GM21825 (cell line): ENCODE results near the gene RER1.
"Not testable (repeated sequence)": the region's sequence is repeated elsewhere in the genome, so short reads cannot be mapped to it uniquely, and the experiment has no call there.

Source experiments
- ATAC-seq: cut with Tn5 transposase; IDR thresholded peaks from one replicate; pipeline ENCODE4 v1.9.1; 2021; ENCODE audit warnings: mild to moderate bottlenecking, moderate library complexity; ENCODE audit not compliant: unreplicated experiment

RER1 gene

GRCh38 chr1:2440346-2440745 lies 48.7 kb downstream of the RER1 start:
- not testable (repeated sequence) for ATAC-seq

GRCh38 chr1:2441746-2442145 lies 50.1 kb downstream of the RER1 start:
- no peak for ATAC-seq

GRCh38 chr1:2442661-2443060 lies 51.0 kb downstream of the RER1 start:
- ATAC-seq = no peak

- no peak for ATAC-seq
Observed at GRCh38 chr1:2443277-2444137, 51.9 kb downstream of the RER1 start.

GRCh38 chr1:2444138-2444591 lies 52.5 kb downstream of the RER1 start:
- ATAC-seq = no peak

GRCh38 chr1:2445162-2445822 lies 53.7 kb downstream of the RER1 start:
- no peak for ATAC-seq

- no peak for ATAC-seq
Observed at GRCh38 chr1:2445823-2446215, 54.2 kb downstream of the RER1 start.

GRCh38 chr1:2446394-2446793 lies 54.8 kb downstream of the RER1 start:
- ATAC-seq = no peak

GRCh38 chr1:2446861-2447260 lies 55.2 kb downstream of the RER1 start:
- ATAC-seq = no peak

- no peak for ATAC-seq
Observed at GRCh38 chr1:2447276-2448097, 55.8 kb downstream of the RER1 start.

GRCh38 chr1:2448098-2448445 lies 56.4 kb downstream of the RER1 start:
- ATAC-seq = no peak

- ATAC-seq = no peak
Observed at GRCh38 chr1:2449636-2450454, 58.2 kb downstream of the RER1 start.

- ATAC-seq = no peak
Observed at GRCh38 chr1:2451741-2452140, 60.1 kb downstream of the RER1 start.

- ATAC-seq = no peak
Observed at GRCh38 chr1:2452201-2452931, 60.7 kb downstream of the RER1 start.

GRCh38 chr1:2452932-2453315 lies 61.3 kb downstream of the RER1 start:
- no peak for ATAC-seq

GRCh38 chr1:2454227-2454626 lies 62.6 kb downstream of the RER1 start:
- ATAC-seq = no peak
